ENCODE measurements around the gene HSD3B1.
A peak's percentile ranks its signal among the peaks of the same experiment; 100 is the strongest.
"Not testable (repeated sequence)": the region's sequence is repeated elsewhere in the genome, so short reads cannot be mapped to it uniquely, and the experiment has no call there.

The HSD3B1 gene

GRCh38 chr1:119490925-119491324, 16.1 kb upstream of the HSD3B1 start:
- DNase-seq (ENCODE audit: low read depth), result no peak

- no peak for DNase-seq (ENCODE audit: low read depth)
These were observed 14.2 kb upstream of the HSD3B1 start for GRCh38 chr1:119492763-119493162.

GRCh38 chr1:119504831-119505230, 2.2 kb upstream of the HSD3B1 start:
- no peak for DNase-seq (ENCODE audit: low read depth)

- DNase-seq (ENCODE audit: low read depth), result no peak
These were observed 3.0 kb downstream of the HSD3B1 start for GRCh38 chr1:119510046-119510445.

- DNase-seq (ENCODE audit: low read depth), result no peak
These were observed 8.2 kb downstream of the HSD3B1 start for GRCh38 chr1:119515221-119515620.

- no peak for DNase-seq (ENCODE audit: low read depth)
These were observed 9.2 kb downstream of the HSD3B1 start for GRCh38 chr1:119516247-119516646.

- DNase-seq (ENCODE audit: low read depth), result no peak
These were observed 9.7 kb downstream of the HSD3B1 start for GRCh38 chr1:119516680-119517079.

GRCh38 chr1:119517667-119518066, 10.7 kb downstream of the HSD3B1 start:
- not testable (repeated sequence) for DNase-seq (ENCODE audit: low read depth)

- no peak for DNase-seq (ENCODE audit: low read depth)
These were observed 24.8 kb downstream of the HSD3B1 start for GRCh38 chr1:119531606-119532323.

GRCh38 chr1:119532324-119532910, 25.4 kb downstream of the HSD3B1 start:
- DNase-seq (ENCODE audit: low read depth), result no peak

GRCh38 chr1:119535381-119535780, 28.4 kb downstream of the HSD3B1 start:
- DNase-seq (ENCODE audit: low read depth), result no peak

GRCh38 chr1:119537966-119538365, 31.0 kb downstream of the HSD3B1 start:
- DNase-seq (ENCODE audit: low read depth), result no peak

GRCh38 chr1:119539636-119540035, 32.6 kb downstream of the HSD3B1 start:
- DNase-seq (ENCODE audit: low read depth), result no peak

GRCh38 chr1:119541389-119541788, 34.4 kb downstream of the HSD3B1 start:
- DNase-seq (ENCODE audit: low read depth), result no peak

GRCh38 chr1:119542492-119542946, 35.5 kb downstream of the HSD3B1 start:
- DNase-seq (ENCODE audit: low read depth), result no peak

- DNase-seq (ENCODE audit: low read depth), result no peak
These were observed 37.3 kb downstream of the HSD3B1 start for GRCh38 chr1:119544165-119544762.

- DNase-seq (ENCODE audit: low read depth), result no peak
These were observed 39.6 kb downstream of the HSD3B1 start for GRCh38 chr1:119546641-119547040.

GRCh38 chr1:119547306-119547705, 40.3 kb downstream of the HSD3B1 start:
- DNase-seq (ENCODE audit: low read depth), result no peak

- DNase-seq (ENCODE audit: low read depth), result no peak
These were observed 40.8 kb downstream of the HSD3B1 start for GRCh38 chr1:119547805-119548204.

- DNase-seq (ENCODE audit: low read depth), result peak; percentile 75
These were observed 42.7 kb downstream of the HSD3B1 start for GRCh38 chr1:119549719-119550132.

GRCh38 chr1:119550381-119550780, 43.4 kb downstream of the HSD3B1 start:
- DNase-seq (ENCODE audit: low read depth), result no peak

- DNase-seq (ENCODE audit: low read depth), result no peak
These were observed 44.2 kb downstream of the HSD3B1 start for GRCh38 chr1:119551218-119551617.

- not testable (repeated sequence) for DNase-seq (ENCODE audit: low read depth)
These were observed 45.6 kb downstream of the HSD3B1 start for GRCh38 chr1:119552656-119553055.

Data from iris pigment epithelial cell (primary cell).